Measurements from ENCODE around the gene NHSL2. TPM values are rescaled to one million over a fixed set of nuclear protein-coding genes. Genes with fewer than 3 reads are reported as not detected.

The NHSL2 gene
- total RNA-seq, 1 donor from 2014 or later = 13.0 TPM

- no peak for DNase-seq (ENCODE audit: low read depth)
- Histone ChIP-seq H3K27me3 (ENCODE audit: insufficient read depth, low read length) (no peaks in the 10 kb centered on the region), H4K20me1 (ENCODE audit: insufficient read depth, low read length) (no peaks in the 10 kb centered on the region), H3K4me2 (ENCODE audit: low read length) (peak overlapping the region; percentile 91), H3K36me3 (ENCODE audit: insufficient read depth, low read length) (no peaks in the 10 kb centered on the region), H3K9ac (ENCODE audit: low read length) (peak overlapping the region; percentile 98), H2AFZ (ENCODE audit: low read depth, low read length) (peak overlapping the region; percentile 72), H3K9me3 (ENCODE audit: insufficient read depth, low read depth, low read length) (no peaks in the 10 kb centered on the region), H3K4me3 (ENCODE audit: insufficient read depth, low read depth, low read length) (peak overlapping the region; percentile 93), H3K79me2 (ENCODE audit: insufficient read depth, low read length) (peaks cover 23% of the 10 kb centered on the region), H3K4me1 (ENCODE audit: insufficient read depth, low read length) (peaks cover 13% of the 10 kb centered on the region), H3K27ac (ENCODE audit: low read depth, low read length) (peak overlapping the region; percentile 81)
- Mint-ChIP-seq H3K27ac (ENCODE audit: unreplicated experiment) (no peak overlapping the region), H3K4me3 (ENCODE audit: unreplicated experiment) (no peak overlapping the region), H3K27me3 (ENCODE audit: low read depth, unreplicated experiment) (no peaks in the 10 kb centered on the region), H3K36me3 (ENCODE audit: low read depth, unreplicated experiment) (peaks cover 3% of the 10 kb centered on the region), H3K9me3 (ENCODE audit: unreplicated experiment) (no peaks in the 10 kb centered on the region), H3K4me1 (ENCODE audit: low read depth, unreplicated experiment) (no peaks in the 10 kb centered on the region)
- no peak for TF ChIP-seq EZH2 (IDR thresholded peaks at IDR 0.05; ENCODE audit: insufficient read depth, low read length)
- TF ChIP-seq, protein P1, sequence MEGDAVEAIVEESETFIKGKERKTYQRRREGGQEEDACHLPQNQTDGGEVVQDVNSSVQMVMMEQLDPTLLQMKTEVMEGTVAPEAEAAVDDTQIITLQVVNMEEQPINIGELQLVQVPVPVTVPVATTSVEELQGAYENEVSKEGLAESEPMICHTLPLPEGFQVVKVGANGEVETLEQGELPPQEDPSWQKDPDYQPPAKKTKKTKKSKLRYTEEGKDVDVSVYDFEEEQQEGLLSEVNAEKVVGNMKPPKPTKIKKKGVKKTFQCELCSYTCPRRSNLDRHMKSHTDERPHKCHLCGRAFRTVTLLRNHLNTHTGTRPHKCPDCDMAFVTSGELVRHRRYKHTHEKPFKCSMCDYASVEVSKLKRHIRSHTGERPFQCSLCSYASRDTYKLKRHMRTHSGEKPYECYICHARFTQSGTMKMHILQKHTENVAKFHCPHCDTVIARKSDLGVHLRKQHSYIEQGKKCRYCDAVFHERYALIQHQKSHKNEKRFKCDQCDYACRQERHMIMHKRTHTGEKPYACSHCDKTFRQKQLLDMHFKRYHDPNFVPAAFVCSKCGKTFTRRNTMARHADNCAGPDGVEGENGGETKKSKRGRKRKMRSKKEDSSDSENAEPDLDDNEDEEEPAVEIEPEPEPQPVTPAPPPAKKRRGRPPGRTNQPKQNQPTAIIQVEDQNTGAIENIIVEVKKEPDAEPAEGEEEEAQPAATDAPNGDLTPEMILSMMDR (IDR thresholded peaks at IDR 0.05; ENCODE audit: insufficient read depth, low read depth, low read length) = no peak
- FAIRE-seq = no peak
Observed at GRCh38 chrX:72180539-72180938, 269.9 kb downstream of the NHSL2 start.

DNA sequence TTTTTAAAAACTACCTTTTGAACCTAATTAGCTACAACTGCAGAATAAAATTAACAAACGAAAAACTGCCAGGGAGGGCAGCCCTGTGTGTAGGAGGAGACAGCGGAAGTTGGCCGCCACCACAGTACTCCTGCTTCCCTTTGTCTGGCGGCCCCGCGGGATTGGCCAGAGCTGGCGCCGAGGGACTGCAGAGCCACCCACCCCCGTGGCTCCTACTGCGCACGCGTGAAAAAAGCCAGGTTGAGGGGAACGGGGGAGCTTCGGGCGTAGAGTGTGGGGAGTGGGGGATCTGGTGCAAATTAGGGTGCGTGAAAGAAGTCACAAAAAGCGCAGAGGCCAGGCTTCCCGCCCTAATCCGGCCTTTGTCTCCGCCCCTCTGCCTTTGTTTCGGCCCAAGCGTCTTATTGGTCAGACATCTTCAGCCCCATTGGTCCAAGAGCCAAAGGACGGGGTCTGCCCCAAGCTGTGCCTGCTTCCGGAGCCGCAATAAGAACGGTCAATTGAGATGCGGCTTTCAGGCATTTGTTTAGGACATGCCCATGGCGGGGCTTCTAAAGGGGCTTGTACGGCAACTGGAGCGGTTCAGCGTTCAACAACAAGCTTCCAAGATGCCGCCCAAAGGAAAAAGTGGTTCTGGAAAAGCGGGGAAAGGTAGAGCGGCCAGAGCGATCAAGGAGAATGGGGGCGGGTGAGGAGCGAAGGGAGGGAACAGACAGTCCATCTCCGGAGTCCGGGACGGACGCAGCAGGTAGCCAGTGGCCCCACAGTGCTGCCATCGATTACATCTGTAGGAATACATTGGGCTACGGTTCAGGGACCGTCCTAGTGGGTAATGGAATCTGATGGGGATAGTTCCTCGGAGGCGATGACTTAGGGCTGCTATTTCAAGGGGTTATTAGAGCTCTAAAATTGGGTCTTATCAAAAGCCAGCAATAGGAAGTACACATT lies 270.8 kb downstream of the NHSL2 start, which contains the start of gene PIN4:
Gene PIN4, plus strand, starts transcription at position 580 of the 948 bp plus-strand sequence. Its CDS starts 29 bp downstream, at position 609.
- Histone ChIP-seq H3K36me3 (ENCODE audit: insufficient read depth, low read length) (no peaks in the 10 kb centered on the region), H3K79me2 (ENCODE audit: insufficient read depth, low read length) (peaks cover 23% of the 10 kb centered on the region), H3K9ac (ENCODE audit: low read length) (peak within 1 kb of the TSS; percentile 98), H4K20me1 (ENCODE audit: insufficient read depth, low read length) (no peaks in the 10 kb centered on the region), H3K4me2 (ENCODE audit: low read length) (peak within 1 kb of the TSS; percentile 91), H3K27ac (ENCODE audit: low read depth, low read length) (peak within 1 kb of the TSS; percentile 81), H3K4me3 (ENCODE audit: insufficient read depth, low read depth, low read length) (peak within 1 kb of the TSS; percentile 93), H2AFZ (ENCODE audit: low read depth, low read length) (peak within 1 kb of the TSS; percentile 77), H3K9me3 (ENCODE audit: insufficient read depth, low read depth, low read length) (no peaks in the 10 kb centered on the region), H3K4me1 (ENCODE audit: insufficient read depth, low read length) (peaks cover 13% of the 10 kb centered on the region), H3K27me3 (ENCODE audit: insufficient read depth, low read length) (no peaks in the 10 kb centered on the region)
- H3K27ac Mint-ChIP-seq (ENCODE audit: unreplicated experiment) = no peak within 1 kb of the TSS
- no peaks in the 10 kb centered on the region for H3K27me3 Mint-ChIP-seq (ENCODE audit: low read depth, unreplicated experiment)
- no peaks in the 10 kb centered on the region for H3K9me3 Mint-ChIP-seq (ENCODE audit: unreplicated experiment)
- no peak within 1 kb of the TSS for H3K4me3 Mint-ChIP-seq (ENCODE audit: unreplicated experiment)
- DNase-seq (ENCODE audit: low read depth) (peak; percentile 95), FAIRE-seq (peak; percentile 88)
- no peaks in the 10 kb centered on the region for H3K4me1 Mint-ChIP-seq (ENCODE audit: low read depth, unreplicated experiment)
- H3K36me3 Mint-ChIP-seq (ENCODE audit: low read depth, unreplicated experiment) = no peaks in the 10 kb centered on the region
- no peak for TF ChIP-seq EZH2 (IDR thresholded peaks at IDR 0.05; ENCODE audit: insufficient read depth, low read length)
- TF ChIP-seq, protein P1 (IDR thresholded peaks at IDR 0.05; ENCODE audit: insufficient read depth, low read depth, low read length) = no peak
